Lung (tissue), 12 donors: ENCODE data around the gene OBSCN. TPM values are rescaled to one million over a fixed set of nuclear protein-coding genes. Genes with fewer than 3 reads are reported as not detected.
A peak's percentile ranks its signal among the peaks of the same experiment; 100 is the strongest.

Experiments used
- ATAC-seq: fragments of 200-7000 bp; cut with Tn5 transposase; one replicate; pipeline ENCODE4 v1.9.1; 2020; ENCODE audit warnings: moderate number of reproducible peaks; ENCODE audit not compliant: insufficient read depth, low FRiP score
- DNase-seq, 3 donors: peaks; one replicate each; pipeline ENCODE4 v3.0.0-alpha.2; 2013 to 2017
- H3K27ac ChIP-seq, 2 donors: one replicate each; pipeline ENCODE4 v1.5.1; 2013; ENCODE audit warnings: mild to moderate bottlenecking in 2 of 2, moderate library complexity in 2 of 2, control low read depth in 1 of 2, inconsistent platforms in 1 of 2, low read depth in 1 of 2, low read length in 1 of 2
- H3K27me3 ChIP-seq, 3 donors: one replicate each; pipeline ENCODE4 v1.5.1; 2013; ENCODE audit warnings: low read length in 2 of 3; ENCODE audit not compliant: control insufficient read depth in 3 of 3, insufficient read depth in 3 of 3
- H3K36me3 ChIP-seq, 4 donors: one replicate each; pipeline ENCODE4 v1.5.1; 2013; ENCODE audit warnings: low read length in 4 of 4, mild to moderate bottlenecking in 1 of 4, moderate library complexity in 1 of 4; ENCODE audit not compliant: control insufficient read depth in 4 of 4, insufficient read depth in 4 of 4
- H3K4me1 ChIP-seq, 5 donors: one replicate each; pipeline ENCODE4 v1.5.1; 2013; ENCODE audit warnings: low read length in 5 of 5, mild to moderate bottlenecking in 2 of 5, moderate library complexity in 1 of 5; ENCODE audit not compliant: control insufficient read depth in 5 of 5, insufficient read depth in 5 of 5
- H3K4me3 ChIP-seq: one replicate; pipeline ENCODE4 v1.5.1; 2013; ENCODE audit warnings: mild to moderate bottlenecking, control low read depth, moderate library complexity
- H3K9ac ChIP-seq, 2 donors: one replicate each; pipeline ENCODE4 v1.5.1; 2013; ENCODE audit warnings: low read length in 2 of 2, control low read depth in 1 of 2; ENCODE audit not compliant: insufficient read depth in 1 of 2
- H3K9me3 ChIP-seq, 4 donors: one replicate each; pipeline ENCODE4 v1.5.1; 2013; ENCODE audit warnings: low read length in 3 of 4, mild to moderate bottlenecking in 1 of 4, moderate library complexity in 1 of 4; ENCODE audit not compliant: control insufficient read depth in 4 of 4, insufficient read depth in 3 of 4
- CTCF ChIP-seq: IDR thresholded peaks from 2 replicates; pipeline ENCODE4 v1.5.1; 2012; ENCODE audit warnings: mild to moderate bottlenecking; ENCODE audit errors: control extremely low read depth, extremely low read depth
- WGBS, 2 donors: extraction: QIAGEN DNeasy Blood & Tissue Kit; methylation state at CpG; one replicate each; pipeline ENCODE4 v1.1.7; 2013; 5-methylcytosine and 5-hydroxymethylcytosine counted together
- polyA plus RNA-seq, 2 donors: library from polyadenylated mRNA; stranded (reverse); fragments of 200-250 nt; gene quantifications; one replicate each; pipeline ENCODE4 v1.2.1, GENCODE V29; 2013
- total RNA-seq, 2 donors: library from RNA; depleted of rRNA in 1 of 2; stranded (reverse); fragments of >200 nt in 1 of 2; gene quantifications; one replicate each; pipeline ENCODE4 v1.2.1, GENCODE V29; 2014 to 2021
- donor health status: control.
- donor health status: control.
- donor health status: Bipolar disorder and iron deficiency.
- donor health status: healthy.
- donor health status: DM: yes; HTN: yes; CAD: no.

The OBSCN gene
- total and polyA plus RNA-seq, 4 donors = 5.1 to 47.3 (median 25.4) TPM

GRCh38 chr1:228416217-228416933, 208.5 kb downstream of the OBSCN start, which contains the start of gene TRIM17:
TRIM17 (minus strand) TSS chr1:228416861; CDS start chr1:228415072, 1,789 bp downstream.
- H3K9me3 ChIP-seq = peaks cover 0 to 3% (median 0%) of the 10 kb centered on the region in 4 donors
- H3K27ac ChIP-seq = no peak within 1 kb of the TSS
- DNase-seq (peak; percentile 18 to 54 (median 41)), ATAC-seq (peak; percentile 55)
- peaks cover 0 to 12% (median 7%) of the 10 kb centered on the region in 5 donors for H3K4me1 ChIP-seq
- no peak within 1 kb of the TSS for H3K4me3 ChIP-seq
- peaks cover 0 to 3% (median 0%) of the 10 kb centered on the region in 4 donors for H3K36me3 ChIP-seq
- H3K9ac ChIP-seq = no peak within 1 kb of the TSS
- 1 to 2% methylated on average over 59 of the region's 59 CpGs for WGBS, 2 donors
- H3K27me3 ChIP-seq = peaks cover 0 to 30% (median 21%) of the 10 kb centered on the region in 3 donors
- no peak for TF ChIP-seq CTCF

- no peak overlapping the region for H3K9ac ChIP-seq
- DNase-seq (no peak), ATAC-seq (no peak)
- H3K27ac ChIP-seq = no peak overlapping the region
- H3K27me3 ChIP-seq = peaks cover 0 to 30% (median 21%) of the 10 kb centered on the region in 3 donors
- TF ChIP-seq CTCF = no peak
- WGBS, 2 donors = 26 to 34% methylated on average over 9 to 12 of the region's 12 CpGs
- peaks cover 0 to 2% (median 0%) of the 10 kb centered on the region in 4 donors for H3K36me3 ChIP-seq
- H3K4me3 ChIP-seq = no peak overlapping the region
- peaks cover 0 to 3% (median 0%) of the 10 kb centered on the region in 4 donors for H3K9me3 ChIP-seq
- peaks cover 0 to 12% (median 7%) of the 10 kb centered on the region in 5 donors for H3K4me1 ChIP-seq
These were observed 209.2 kb downstream of the OBSCN start for GRCh38 chr1:228417061-228417460.

- Histone ChIP-seq H3K36me3 (no peaks in the 10 kb centered on the region), H3K4me1 (peaks cover 0 to 12% (median 7%) of the 10 kb centered on the region in 5 donors), H3K9me3 (peaks cover 0 to 4% (median 0%) of the 10 kb centered on the region in 4 donors), H3K27me3 (peaks cover 0 to 30% (median 21%) of the 10 kb centered on the region in 3 donors), H3K4me3 (no peak overlapping the region), H3K27ac (no peak overlapping the region), H3K9ac (no peak overlapping the region)
- 83 to 88% methylated on average over 7 of the region's 7 CpGs for WGBS, 2 donors
- DNase-seq (peak in 1 of 3 donors; percentile 13), ATAC-seq (no peak)
- no peak for TF ChIP-seq CTCF
These were observed 209.8 kb downstream of the OBSCN start for GRCh38 chr1:228417483-228418203.
